Neural progenitor cell (in vitro differentiated cells): ENCODE data around the gene HPCA.

Experiments used
- CTCF ChIP-seq: fragments of 200-600 bp; sonication (generic); IDR thresholded peaks from 2 replicates; pipeline ENCODE4 v1.5.1; 2017; ENCODE audit warnings: antibody characterized with exemption, mild to moderate bottlenecking
- EZH2phosphoT487 ChIP-seq: fragments of 200-600 bp; sonication (generic); IDR thresholded peaks from 2 replicates; pipeline ENCODE4 v1.6.1; 2017; ENCODE audit warnings: antibody characterized with exemption

GRCh38 chr1:32929366-32929765 is 43.1 kb downstream of the HPCA start:
- TF ChIP-seq CTCF, result no peak
- no peak for TF ChIP-seq EZH2phosphoT487
